DMS79 (cell line): ENCODE data around the gene CLOCK.

ENCODE experiments used
- DNase-seq: peaks from one replicate; lab custom pipeline; 2025; lab: John Stamatoyannopoulos, UW

The CLOCK gene

GRCh38 chr4:55540271-55540670 lies 6.4 kb downstream of the CLOCK start:
- DNase-seq, result no peak

- DNase-seq, result no peak
These were observed 7.1 kb downstream of the CLOCK start for GRCh38 chr4:55539658-55540057.

GRCh38 chr4:55538531-55538930 lies 8.2 kb downstream of the CLOCK start:
- DNase-seq, result no peak

GRCh38 chr4:55534306-55534705 lies 12.4 kb downstream of the CLOCK start:
- DNase-seq, result no peak

GRCh38 chr4:55530691-55531090 lies 16.0 kb downstream of the CLOCK start:
- DNase-seq, result no peak

- no peak for DNase-seq
These were observed 16.5 kb downstream of the CLOCK start for GRCh38 chr4:55530167-55530566.

GRCh38 chr4:55528491-55528890 lies 18.2 kb downstream of the CLOCK start:
- no peak for DNase-seq

- no peak for DNase-seq
These were observed 21.7 kb downstream of the CLOCK start for GRCh38 chr4:55524844-55525571.

- DNase-seq, result no peak
These were observed 28.3 kb downstream of the CLOCK start for GRCh38 chr4:55518442-55518841.

GRCh38 chr4:55517526-55518229 lies 29.0 kb downstream of the CLOCK start:
- DNase-seq, result no peak

- no peak for DNase-seq
These were observed 33.7 kb downstream of the CLOCK start for GRCh38 chr4:55512922-55513571.

- no peak for DNase-seq
These were observed 34.6 kb downstream of the CLOCK start for GRCh38 chr4:55512077-55512476.

GRCh38 chr4:55510685-55511084 lies 36.0 kb downstream of the CLOCK start:
- no peak for DNase-seq

GRCh38 chr4:55509266-55509665 lies 37.4 kb downstream of the CLOCK start:
- DNase-seq, result no peak

- no peak for DNase-seq
These were observed 39.1 kb downstream of the CLOCK start for GRCh38 chr4:55507612-55508011.

- DNase-seq, result no peak
These were observed 43.5 kb downstream of the CLOCK start for GRCh38 chr4:55503169-55503568.

GRCh38 chr4:55500072-55500471 lies 46.6 kb downstream of the CLOCK start:
- no peak for DNase-seq

GRCh38 chr4:55499495-55499894 lies 47.2 kb downstream of the CLOCK start:
- no peak for DNase-seq

GRCh38 chr4:55498051-55498450 lies 48.7 kb downstream of the CLOCK start:
- no peak for DNase-seq

- DNase-seq, result no peak
These were observed 55.2 kb downstream of the CLOCK start for GRCh38 chr4:55491486-55491885.

- DNase-seq, result no peak
These were observed 58.0 kb downstream of the CLOCK start for GRCh38 chr4:55488716-55489115.

- no peak for DNase-seq
These were observed 60.9 kb downstream of the CLOCK start for GRCh38 chr4:55485821-55486220.

- DNase-seq, result no peak
These were observed 63.4 kb downstream of the CLOCK start for GRCh38 chr4:55483315-55483714.
